HepG2 (cell line): ENCODE data around the gene VPS37D. TPM values are rescaled to one million over a fixed set of nuclear protein-coding genes. Genes with fewer than 3 reads are reported as not detected.
A peak's percentile ranks its signal among the peaks of the same experiment; 100 is the strongest.

Source experiments
- ATF7-NPFF ChIP-seq: sonication (generic); formaldehyde crosslinking; IDR thresholded peaks from 2 replicates; pipeline ENCODE4 v1.8.1; 2023; ENCODE audit warnings: mild to moderate bottlenecking, low read depth, missing genetic modification reagents, moderate library complexity
- BCL6 ChIP-seq: IDR thresholded peaks from 2 replicates; pipeline ENCODE4 v1.6.1; 2016; ENCODE audit warnings: missing genetic modification reagents, missing compliant biosample characterization
- FOXM1 ChIP-seq: sonication (generic); formaldehyde crosslinking; IDR thresholded peaks from 2 replicates; pipeline ENCODE4 v1.5.0; 2020; ENCODE audit warnings: missing genetic modification reagents
- MED13 ChIP-seq: sonication (generic); formaldehyde crosslinking; IDR thresholded peaks from 2 replicates; pipeline ENCODE4 v1.5.0; 2020; ENCODE audit warnings: missing genetic modification reagents
- POLR2G ChIP-seq: fragments of 200-400 bp; formaldehyde crosslinking; IDR thresholded peaks from 2 replicates; pipeline ENCODE4 v1.6.1; 2018; ENCODE audit warnings: mild to moderate bottlenecking, low read depth, low read length, moderate library complexity
- STAG1 ChIP-seq: sonication (generic); formaldehyde crosslinking; IDR thresholded peaks from 2 replicates; pipeline ENCODE4 v1.4.0; 2020; ENCODE audit warnings: missing genetic modification reagents
- ZBED4 ChIP-seq: sonication (generic); formaldehyde crosslinking; IDR thresholded peaks from 2 replicates; pipeline ENCODE4 v1.4.0; 2020; ENCODE audit warnings: missing genetic modification reagents, borderline replicate concordance
- ZBTB39 ChIP-seq: sonication (generic); formaldehyde crosslinking; IDR thresholded peaks from 2 replicates; pipeline ENCODE4 v1.5.0; 2020; ENCODE audit warnings: missing genetic modification reagents
- ZFP82 ChIP-seq: sonication (generic); formaldehyde crosslinking; IDR thresholded peaks from 2 replicates; pipeline ENCODE4 v1.5.1; 2020; ENCODE audit warnings: mild to moderate bottlenecking, missing genetic modification reagents, borderline replicate concordance
- ZNF296 ChIP-seq: sonication (generic); formaldehyde crosslinking; conservative IDR thresholded peaks from 2 replicates; pipeline ENCODE4 v1.5.0; 2020; ENCODE audit warnings: mild to moderate bottlenecking, missing genetic modification reagents
- ZNF343 ChIP-seq: sonication (generic); formaldehyde crosslinking; IDR thresholded peaks from 2 replicates; pipeline ENCODE4 v1.4.0; 2020; ENCODE audit warnings: mild to moderate bottlenecking, missing genetic modification reagents
- ZNF546 ChIP-seq: sonication (generic); formaldehyde crosslinking; conservative IDR thresholded peaks from 2 replicates; pipeline ENCODE4 v1.8.1; 2023; ENCODE audit warnings: mild to moderate bottlenecking, missing genetic modification reagents
- ZNF678 ChIP-seq: sonication (generic); formaldehyde crosslinking; IDR thresholded peaks from 2 replicates; pipeline ENCODE4 v1.4.0; 2020; ENCODE audit warnings: mild to moderate bottlenecking, missing genetic modification reagents
- ZNF709 ChIP-seq: sonication (generic); formaldehyde crosslinking; IDR thresholded peaks from 2 replicates; pipeline ENCODE4 v1.5.0; 2020; ENCODE audit warnings: mild to moderate bottlenecking, missing genetic modification reagents
- ZNF720 ChIP-seq: sonication (generic); formaldehyde crosslinking; IDR thresholded peaks from 2 replicates; pipeline ENCODE4 v1.4.0; 2020; ENCODE audit warnings: missing genetic modification reagents
- ZNF724P ChIP-seq: sonication (generic); formaldehyde crosslinking; IDR thresholded peaks from 2 replicates; pipeline ENCODE4 v1.8.0; 2022; ENCODE audit warnings: missing genetic modification reagents, borderline replicate concordance
- ZNF780A ChIP-seq: sonication (generic); formaldehyde crosslinking; IDR thresholded peaks from 2 replicates; pipeline ENCODE4 v1.8.0; 2022; ENCODE audit warnings: mild to moderate bottlenecking, missing genetic modification reagents, moderate library complexity
- polyA plus RNA-seq, 8 experiments: library from polyadenylated mRNA; depleted of rRNA in 3 of 8; stranded (reverse) in 7 of 8; unstranded in 1 of 8; fragments of >200 nt; fragmentation: Illumina TruSeq in 4 of 8; extraction: Trizol in 4 of 8; gene quantifications; 2 replicates each; pipeline versions ENCODE4 v1.2.1 to v1.2.3, GENCODE V29; 2011 to 2016; ENCODE audit warnings: low read depth in 4 of 8, missing spikeins in 1 of 8, mixed read lengths in 1 of 8; ENCODE audit not compliant: insufficient read depth in 1 of 8
- total RNA-seq, 5 experiments: library from RNA; depleted of rRNA; stranded (reverse); fragments of >200 nt; fragmentation: Illumina TruSeq; extraction: Trizol; gene quantifications; 2 replicates each; pipeline ENCODE4 v1.2.3, GENCODE V29; 2016; ENCODE audit warnings: low read depth in 1 of 5
- TF ChIP-seq, protein P1 (sequence below): sonication (generic); formaldehyde crosslinking; IDR thresholded peaks from 2 replicates; pipeline ENCODE4 v1.5.0; 2020; ENCODE audit warnings: missing genetic modification reagents
- TF ChIP-seq, protein P2 (sequence below): sonication (generic); formaldehyde crosslinking; conservative IDR thresholded peaks from 2 replicates; pipeline ENCODE4 v1.8.0; 2022; ENCODE audit warnings: missing genetic modification reagents
- TF ChIP-seq, protein P3 (sequence below): sonication (generic); formaldehyde crosslinking; IDR thresholded peaks from 2 replicates; pipeline ENCODE4 v1.8.1; 2023; ENCODE audit warnings: mild to moderate bottlenecking, missing genetic modification reagents

The VPS37D gene
- total and polyA plus RNA-seq, 2 of the 13 experiments (the other 11 are each of a cell fraction or from before 2014, with no cell fraction given), result 3.8 to 6.3 TPM

DNA sequence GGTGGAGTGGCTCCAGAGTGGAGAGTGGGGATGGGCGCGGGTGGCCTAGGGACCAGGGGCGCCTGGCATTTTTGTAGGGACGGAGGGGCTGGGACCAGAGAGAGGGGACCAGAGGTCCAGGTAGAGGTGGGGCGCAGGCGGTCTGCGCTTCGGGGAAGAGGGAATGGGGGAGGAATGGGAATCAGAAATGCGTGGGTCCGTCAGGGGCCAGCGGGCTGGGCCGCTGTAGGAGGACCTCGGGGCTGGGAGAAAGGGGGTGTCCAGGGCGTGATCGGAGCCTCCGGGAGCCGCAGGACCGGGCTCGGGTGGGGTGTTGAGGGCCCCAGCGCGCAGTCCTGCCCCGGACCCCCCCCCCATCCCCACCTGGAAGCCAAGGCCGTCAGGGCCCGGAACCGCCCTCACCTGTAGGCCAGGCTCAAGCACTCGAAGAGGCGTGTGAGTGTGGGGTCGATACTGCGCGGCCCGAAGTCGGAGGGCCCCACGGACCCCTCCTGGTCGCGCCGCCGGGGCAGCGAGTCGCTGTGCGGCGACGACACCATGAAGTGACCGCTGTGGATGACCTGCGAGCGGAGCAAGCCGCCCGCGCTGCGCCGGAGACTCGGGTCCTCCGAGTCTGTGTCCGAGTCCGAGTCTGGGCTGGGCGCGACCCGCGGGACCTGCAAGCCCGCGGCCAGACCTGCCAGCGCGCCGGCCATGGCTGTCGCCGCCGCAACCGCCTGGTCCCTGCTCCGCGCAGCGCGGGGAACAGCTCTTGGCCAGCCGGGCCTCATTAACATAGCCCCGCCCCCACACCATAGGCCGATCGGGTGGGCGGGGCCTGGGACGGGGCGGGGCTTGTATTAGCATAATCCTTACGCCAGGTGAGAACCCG is 43.6 kb upstream of the VPS37D start, which contains the start of gene MLXIPL (continued):
- TF ChIP-seq ZNF343 (CRISPR knock-in tag) (no peak), ZNF724P (CRISPR knock-in tag) (peak; percentile 81), ZBTB39 (CRISPR knock-in tag) (no peak), ZFP82 (CRISPR knock-in tag) (0 out of 2 replicates have a peak, but pooled peaks have one; percentile 26), ZNF709 (peak; percentile 74; the same call in 1 of the 2 replicates), FOXM1 (CRISPR knock-in tag) (no peak), ZNF546 (no peak; the same call in 1 of the 2 replicates), STAG1 (peak; percentile 19; the same call in 1 of the 2 replicates), ZNF296 (CRISPR knock-in tag) (no peak), ZNF780A (CRISPR knock-in tag) (0 out of 2 replicates have a peak, but pooled peaks have one; percentile 39), ZNF720 (no peak), POLR2G (peak; percentile 98), ATF7-NPFF (CRISPR knock-in tag) (peak; percentile 94), BCL6 (CRISPR knock-in tag) (no peak; the same call in 1 of the 2 replicates), ZBED4 (CRISPR knock-in tag) (no peak), MED13 (CRISPR knock-in tag) (no peak; the same call in 1 of the 2 replicates), ZNF678 (CRISPR knock-in tag) (no peak; the same call in 1 of the 2 replicates)
- TF ChIP-seq, protein P1, sequence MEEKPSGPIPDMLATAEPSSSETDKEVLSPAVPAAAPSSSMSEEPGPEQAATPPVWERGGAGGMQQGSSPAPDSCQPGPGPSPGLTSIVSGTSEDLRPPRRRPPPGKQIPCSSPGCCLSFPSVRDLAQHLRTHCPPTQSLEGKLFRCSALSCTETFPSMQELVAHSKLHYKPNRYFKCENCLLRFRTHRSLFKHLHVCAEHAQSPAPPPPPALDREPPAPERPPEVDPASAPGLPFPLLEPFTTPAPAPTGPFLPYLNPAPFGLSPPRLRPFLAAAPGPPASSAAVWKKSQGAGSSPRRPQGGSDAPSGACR (CRISPR knock-in tag), result no peak; the same call in 1 of the 2 replicates
- TF ChIP-seq, protein P2, sequence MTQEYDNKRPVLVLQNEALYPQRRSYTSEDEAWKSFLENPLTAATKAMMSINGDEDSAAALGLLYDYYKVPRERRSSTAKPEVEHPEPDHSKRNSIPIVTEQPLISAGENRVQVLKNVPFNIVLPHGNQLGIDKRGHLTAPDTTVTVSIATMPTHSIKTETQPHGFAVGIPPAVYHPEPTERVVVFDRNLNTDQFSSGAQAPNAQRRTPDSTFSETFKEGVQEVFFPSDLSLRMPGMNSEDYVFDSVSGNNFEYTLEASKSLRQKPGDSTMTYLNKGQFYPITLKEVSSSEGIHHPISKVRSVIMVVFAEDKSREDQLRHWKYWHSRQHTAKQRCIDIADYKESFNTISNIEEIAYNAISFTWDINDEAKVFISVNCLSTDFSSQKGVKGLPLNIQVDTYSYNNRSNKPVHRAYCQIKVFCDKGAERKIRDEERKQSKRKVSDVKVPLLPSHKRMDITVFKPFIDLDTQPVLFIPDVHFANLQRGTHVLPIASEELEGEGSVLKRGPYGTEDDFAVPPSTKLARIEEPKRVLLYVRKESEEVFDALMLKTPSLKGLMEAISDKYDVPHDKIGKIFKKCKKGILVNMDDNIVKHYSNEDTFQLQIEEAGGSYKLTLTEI (CRISPR knock-in tag), result no peak
- TF ChIP-seq, protein P3, sequence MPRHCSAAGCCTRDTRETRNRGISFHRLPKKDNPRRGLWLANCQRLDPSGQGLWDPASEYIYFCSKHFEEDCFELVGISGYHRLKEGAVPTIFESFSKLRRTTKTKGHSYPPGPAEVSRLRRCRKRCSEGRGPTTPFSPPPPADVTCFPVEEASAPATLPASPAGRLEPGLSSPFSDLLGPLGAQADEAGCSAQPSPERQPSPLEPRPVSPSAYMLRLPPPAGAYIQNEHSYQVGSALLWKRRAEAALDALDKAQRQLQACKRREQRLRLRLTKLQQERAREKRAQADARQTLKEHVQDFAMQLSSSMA (CRISPR knock-in tag), result no peak
